Stimulated activated CD8-positive, alpha-beta memory T cell treated with anti-CD3 and anti-CD28 coated beads, Interleukin-15, amount 100 ng/mL, for 24 hours (primary cell): ENCODE results near the gene DCAF11.

Source experiments
- DNase-seq: peaks from one replicate; pipeline ENCODE4 v3.0.0-alpha.2; 2020; ENCODE audit warnings: low read depth

DCAF11 gene

GRCh38 chr14:24121210-24121609, 6.6 kb downstream of the DCAF11 start:
- no peak for DNase-seq

- DNase-seq = no peak
Measured at GRCh38 chr14:24122416-24122815, 7.8 kb downstream of the DCAF11 start.

- DNase-seq = no peak
Measured at GRCh38 chr14:24122898-24123297, 8.3 kb downstream of the DCAF11 start.

- no peak for DNase-seq
Measured at GRCh38 chr14:24123424-24124417, 9.1 kb downstream of the DCAF11 start.

- no peak for DNase-seq
Measured at GRCh38 chr14:24126939-24127338, 12.4 kb downstream of the DCAF11 start.

GRCh38 chr14:24127673-24128072, 13.1 kb downstream of the DCAF11 start:
- DNase-seq = no peak

- DNase-seq = no peak
Measured at GRCh38 chr14:24129410-24129998, 14.9 kb downstream of the DCAF11 start.

- no peak for DNase-seq
Measured at GRCh38 chr14:24130380-24130716, 15.8 kb downstream of the DCAF11 start, which contains the start of gene FITM1. FITM1 (plus strand) TSS chr14:24130659; CDS start chr14:24131564, 905 bp downstream.

- DNase-seq = no peak
Measured at GRCh38 chr14:24130717-24131548, 16.4 kb downstream of the DCAF11 start.

- no peak for DNase-seq
Measured at GRCh38 chr14:24131549-24131966, 17.0 kb downstream of the DCAF11 start.

GRCh38 chr14:24132061-24132685, 17.6 kb downstream of the DCAF11 start:
- DNase-seq = no peak

- no peak for DNase-seq
Measured at GRCh38 chr14:24132976-24133375, 18.4 kb downstream of the DCAF11 start.

- no peak for DNase-seq
Measured at GRCh38 chr14:24133735-24134134, 19.2 kb downstream of the DCAF11 start.

GRCh38 chr14:24135584-24135833, 20.9 kb downstream of the DCAF11 start:
- DNase-seq = no peak

- DNase-seq = peak; percentile 86
Measured at GRCh38 chr14:24135834-24136683, 21.5 kb downstream of the DCAF11 start, which contains the start of gene PSME1. PSME1 (plus strand) TSS chr14:24136194; CDS start chr14:24136263, 69 bp downstream.

- no peak for DNase-seq
Measured at GRCh38 chr14:24136684-24137528, 22.3 kb downstream of the DCAF11 start.

GRCh38 chr14:24137529-24138395, 23.2 kb downstream of the DCAF11 start:
- no peak for DNase-seq

- DNase-seq = no peak
Measured at GRCh38 chr14:24138396-24139271, 24.1 kb downstream of the DCAF11 start.
